Fibroblast of skin of right biceps (primary cell): ENCODE measurements around the gene FOXE1.

Source experiments
- DNase-seq: peaks from one replicate; pipeline ENCODE4 v3.0.0-alpha.2; 2013

Gene FOXE1

GRCh38 chr9:97853056-97853843 lies at the start of gene FOXE1:
Gene FOXE1, plus strand, starts transcription at chr9:97853226. Its CDS starts 689 bp downstream, at chr9:97853915.
- no peak for DNase-seq

DNA sequence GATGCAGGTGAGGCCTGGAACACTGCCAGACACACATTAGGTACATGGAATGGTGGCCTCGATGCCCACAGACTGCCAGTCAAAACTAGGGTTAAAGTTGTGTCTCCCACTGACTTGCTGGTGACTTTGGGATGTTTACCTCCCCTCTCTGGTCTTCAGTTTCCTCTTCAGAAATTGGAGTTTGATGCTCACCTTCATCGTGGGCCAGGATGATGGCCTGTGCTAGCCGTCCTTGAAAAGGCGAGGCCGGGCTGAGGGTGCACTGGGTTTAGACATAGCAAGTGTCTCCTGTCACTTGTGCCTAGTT lies 49.0 kb upstream of the FOXE1 start:
- DNase-seq = no peak

GRCh38 chr9:97806721-97807120 lies 46.3 kb upstream of the FOXE1 start:
- DNase-seq = no peak

DNA sequence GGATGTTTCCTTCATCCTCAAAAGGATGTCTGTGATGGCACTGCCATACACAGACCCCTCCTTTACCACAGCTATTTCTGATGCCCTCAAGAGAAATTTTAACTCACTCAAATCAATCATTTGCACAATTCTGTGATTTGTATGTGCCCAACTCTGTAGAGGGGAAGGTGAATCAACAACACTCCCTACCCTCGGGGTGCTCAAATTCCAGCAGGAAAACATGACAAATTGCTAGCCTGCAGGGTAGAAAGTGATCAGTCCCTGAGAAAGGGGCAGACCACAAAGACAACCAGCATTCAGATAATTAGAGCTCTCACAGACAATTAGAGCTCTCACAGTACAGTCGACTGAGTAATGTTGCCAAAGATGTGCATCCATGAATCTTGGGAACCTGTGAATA lies 45.3 kb upstream of the FOXE1 start:
- DNase-seq = no peak

DNA sequence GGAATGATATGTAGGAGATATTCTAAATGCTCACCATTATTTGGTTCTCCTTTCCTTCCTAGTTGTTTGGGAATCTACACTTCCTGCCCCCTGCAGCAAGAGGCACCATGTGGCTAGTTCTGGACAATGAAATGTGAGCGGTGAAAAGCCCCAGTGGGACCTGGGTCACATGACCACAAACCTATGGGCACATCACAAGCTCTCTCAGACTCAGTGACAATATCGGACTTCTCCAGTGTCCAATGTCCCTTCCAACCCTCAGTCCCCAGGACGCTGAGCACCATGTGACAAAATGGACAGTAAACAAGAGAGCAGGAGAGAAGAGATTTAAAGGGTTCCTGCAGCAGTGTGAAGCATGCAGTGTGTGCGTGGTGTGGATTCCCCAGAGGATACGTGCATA lies 44.6 kb upstream of the FOXE1 start:
- DNase-seq = no peak

GRCh38 chr9:97808972-97809371 lies 44.1 kb upstream of the FOXE1 start:
- no peak for DNase-seq

GRCh38 chr9:97809666-97810344 lies 43.2 kb upstream of the FOXE1 start:
- no peak for DNase-seq

GRCh38 chr9:97811533-97812246 lies 41.3 kb upstream of the FOXE1 start:
- peak; percentile 61 for DNase-seq

GRCh38 chr9:97812247-97812543 lies 40.8 kb upstream of the FOXE1 start:
- no peak for DNase-seq

DNA sequence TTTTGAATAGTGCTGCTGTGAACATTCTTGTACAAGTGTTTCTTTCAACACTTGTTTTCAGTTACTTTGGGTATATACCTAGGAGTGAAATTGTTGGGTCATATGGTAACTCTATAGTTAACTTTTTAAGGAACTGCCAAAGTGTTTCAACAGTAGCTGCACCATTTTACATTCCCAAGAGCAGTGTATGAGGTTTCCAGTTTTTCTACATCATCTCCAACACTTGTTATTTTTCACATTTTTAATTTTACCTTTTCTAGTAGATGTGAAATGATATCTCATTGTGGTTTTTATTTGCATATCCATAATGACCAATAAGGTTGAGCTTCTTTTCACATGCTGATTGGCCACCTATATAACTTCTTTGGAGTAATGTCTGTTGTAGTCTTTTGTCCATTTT lies 40.0 kb upstream of the FOXE1 start:
- no peak for DNase-seq

GRCh38 chr9:97819735-97820134 lies 33.3 kb upstream of the FOXE1 start:
- no peak for DNase-seq

GRCh38 chr9:97820373-97820772 lies 32.7 kb upstream of the FOXE1 start:
- DNase-seq = no peak

GRCh38 chr9:97830884-97831829 lies 21.9 kb upstream of the FOXE1 start:
- no peak for DNase-seq

- DNase-seq = no peak
Observed at GRCh38 chr9:97831843-97832636, 21.0 kb upstream of the FOXE1 start.

- peak; percentile 61 for DNase-seq
Observed at GRCh38 chr9:97840521-97840920, 12.5 kb upstream of the FOXE1 start.

DNA sequence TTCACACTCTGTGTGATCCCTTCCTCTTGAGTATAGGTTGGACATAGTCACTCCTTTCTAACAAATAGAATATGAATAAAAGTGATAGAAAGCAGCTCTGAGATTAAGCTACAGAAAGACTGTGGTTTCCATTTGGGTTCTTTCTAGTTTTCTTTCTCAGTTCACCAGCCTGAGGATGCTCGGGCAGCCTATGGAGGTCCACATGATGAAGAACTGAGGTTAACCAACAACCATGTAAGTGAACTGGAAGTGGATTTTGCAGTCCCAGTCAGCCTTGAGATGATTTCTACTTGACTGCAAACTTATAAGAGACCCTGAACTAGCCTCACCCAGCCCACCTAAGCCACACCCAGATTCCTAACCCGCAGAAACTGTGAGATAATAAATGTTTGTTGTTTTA lies 10.1 kb upstream of the FOXE1 start:
- DNase-seq = no peak

- peak; percentile 44 for DNase-seq
Observed at GRCh38 chr9:97845130-97845529, 7.9 kb upstream of the FOXE1 start.

DNA sequence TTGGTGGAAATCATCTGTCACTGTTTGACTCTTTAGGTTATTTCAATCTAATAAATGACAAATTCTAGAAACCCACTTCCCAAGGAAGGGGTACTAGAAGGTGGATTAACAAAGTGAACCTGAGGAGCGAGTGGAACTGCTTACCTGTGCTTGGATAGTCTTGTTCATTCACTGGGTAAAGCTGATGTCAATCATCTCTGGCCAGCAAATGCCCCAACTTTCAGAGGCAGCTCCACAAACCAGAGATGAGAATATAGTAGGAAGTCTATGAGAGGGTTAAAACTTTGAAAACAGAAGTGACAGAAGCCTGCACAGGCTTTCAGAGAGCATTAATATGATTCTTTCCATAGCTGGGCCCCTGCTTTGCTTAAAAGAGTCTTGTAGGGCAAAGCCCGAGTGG lies 7.3 kb upstream of the FOXE1 start:
- DNase-seq = no peak

GRCh38 chr9:97846347-97846746 lies 6.7 kb upstream of the FOXE1 start:
- DNase-seq = no peak

- no peak for DNase-seq
Observed at GRCh38 chr9:97847474-97848214, 5.4 kb upstream of the FOXE1 start.

DNA sequence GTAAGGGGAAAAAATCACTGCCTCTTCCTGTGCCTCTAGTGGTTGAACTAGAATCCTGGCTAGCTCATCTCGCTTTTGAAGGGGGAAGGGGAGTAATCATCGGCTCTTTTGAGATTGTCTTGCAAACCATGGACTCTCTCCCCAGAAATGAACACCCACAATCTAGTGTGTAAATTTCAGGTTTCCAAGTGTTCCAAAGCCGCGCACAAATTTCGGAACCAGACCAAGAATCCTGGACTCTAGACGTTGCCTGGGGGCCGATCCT lies 4.9 kb upstream of the FOXE1 start:
- no peak for DNase-seq
